Loucy (cell line): Measurements from ENCODE around the gene CPZ.

ENCODE experiments used
- H2AFZ ChIP-seq: fragments of 200-600 bp; sonication (generic); 2 replicates; pipeline ENCODE4 v1.6.0; 2016; ENCODE audit warnings: antibody characterized with exemption, mild to moderate bottlenecking, low read length, moderate library complexity
- H3F3A ChIP-seq: fragments of 200-600 bp; 2 replicates; pipeline ENCODE4 v1.6.0; 2016; ENCODE audit warnings: antibody characterized with exemption, low read depth, mild to moderate bottlenecking
- H3K27me3 ChIP-seq: fragments of 200-600 bp; sonication (generic); 2 replicates; pipeline ENCODE4 v1.6.1; 2014; ENCODE audit warnings: low read length, mild to moderate bottlenecking; ENCODE audit not compliant: insufficient read depth, poor library complexity, severe bottlenecking
- H3K36me3 ChIP-seq: fragments of 200-600 bp; sonication (generic); 2 replicates; pipeline ENCODE4 v1.6.1; 2016; ENCODE audit warnings: low read length; ENCODE audit not compliant: insufficient read depth
- H3K4me1 ChIP-seq: fragments of 200-600 bp; sonication (generic); 2 replicates; pipeline ENCODE4 v1.5.1; 2014; ENCODE audit warnings: low read length, mild to moderate bottlenecking; ENCODE audit not compliant: insufficient read depth, poor library complexity, severe bottlenecking
- H3K4me2 ChIP-seq: fragments of 200-600 bp; sonication (generic); 2 replicates; pipeline ENCODE4 v1.6.0; 2014; ENCODE audit warnings: antibody characterized with exemption, low read length, low read depth, mild to moderate bottlenecking; ENCODE audit not compliant: poor library complexity, severe bottlenecking
- H3K4me3 ChIP-seq: fragments of 200-600 bp; sonication (generic); 2 replicates; pipeline ENCODE4 v1.5.1; 2014; ENCODE audit warnings: low read length, mild to moderate bottlenecking, mixed read lengths; ENCODE audit not compliant: poor library complexity, severe bottlenecking
- H3K79me2 ChIP-seq: fragments of 200-600 bp; sonication (generic); 2 replicates; pipeline ENCODE4 v1.6.1; 2014; ENCODE audit warnings: low read length; ENCODE audit not compliant: insufficient read depth
- H3K9ac ChIP-seq: fragments of 200-600 bp; sonication (generic); 2 replicates; pipeline ENCODE4 v1.6.0; 2014; ENCODE audit warnings: mild to moderate bottlenecking, low read depth, low read length, moderate library complexity; ENCODE audit not compliant: poor library complexity, severe bottlenecking
- H3K9me2 ChIP-seq: fragments of 200-600 bp; sonication (generic); replicated peaks from 2 replicates; pipeline ENCODE4 v1.6.1; 2016; ENCODE audit warnings: low read depth, low read length, mixed read lengths
- H3K9me3 ChIP-seq: fragments of 200-600 bp; sonication (generic); 2 replicates; pipeline ENCODE4 v1.6.1; 2014; ENCODE audit warnings: mild to moderate bottlenecking, antibody characterized with exemption, low read length, low read depth; ENCODE audit not compliant: insufficient read depth
- H4K20me1 ChIP-seq: fragments of 200-600 bp; sonication (generic); 2 replicates; pipeline ENCODE4 v1.6.0; 2014; ENCODE audit warnings: antibody characterized with exemption, low read length, mild to moderate bottlenecking; ENCODE audit not compliant: insufficient read depth, poor library complexity, severe bottlenecking
- EZH2phosphoT487 ChIP-seq: fragments of 200-600 bp; IDR thresholded peaks from 2 replicates; pipeline ENCODE4 v1.6.1; 2018; ENCODE audit warnings: antibody characterized with exemption, mild to moderate bottlenecking, moderate library complexity, borderline replicate concordance
- TF ChIP-seq, protein P1 (sequence below): fragments of 200-600 bp; sonication (generic); conservative IDR thresholded peaks from 2 replicates; pipeline ENCODE4 v1.5.1; 2014; ENCODE audit warnings: mild to moderate bottlenecking, antibody characterized with exemption, low read length

The CPZ gene

DNA sequence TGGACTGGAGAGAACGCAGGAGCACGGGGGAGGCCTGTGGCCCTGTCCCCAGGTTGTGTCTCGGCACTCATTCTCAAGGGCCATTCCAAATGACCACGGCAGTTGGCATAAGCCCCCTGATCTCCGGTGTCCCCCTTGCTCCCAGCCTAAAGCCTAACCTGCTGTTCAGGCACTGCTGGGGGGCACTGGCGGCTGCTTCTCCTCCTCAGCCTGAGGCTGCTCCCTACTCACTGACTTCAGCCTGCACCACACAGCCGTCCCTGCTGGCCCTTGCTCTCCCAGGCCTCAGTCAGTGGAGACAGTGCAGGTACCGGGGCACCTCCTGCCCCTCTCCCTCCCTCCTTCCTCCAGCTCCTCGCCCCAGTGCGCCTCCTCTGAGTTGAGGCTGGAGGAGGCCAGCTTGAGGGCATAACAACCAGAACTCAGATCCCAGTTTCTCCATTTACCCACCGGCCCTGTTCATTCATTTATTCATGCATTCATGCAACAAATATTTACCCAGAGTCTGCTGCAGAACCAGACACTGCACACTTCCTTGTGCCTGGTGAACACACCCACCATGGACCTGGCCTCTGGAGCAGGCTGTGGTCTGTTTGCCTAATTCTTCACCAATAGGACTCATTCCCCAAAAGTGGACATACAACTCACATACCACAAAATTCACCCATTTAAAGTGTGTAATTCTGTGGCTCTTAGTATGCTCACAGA is 65.0 kb downstream of the CPZ start:
- TF ChIP-seq EZH2phosphoT487, result no peak
- TF ChIP-seq, protein P1, sequence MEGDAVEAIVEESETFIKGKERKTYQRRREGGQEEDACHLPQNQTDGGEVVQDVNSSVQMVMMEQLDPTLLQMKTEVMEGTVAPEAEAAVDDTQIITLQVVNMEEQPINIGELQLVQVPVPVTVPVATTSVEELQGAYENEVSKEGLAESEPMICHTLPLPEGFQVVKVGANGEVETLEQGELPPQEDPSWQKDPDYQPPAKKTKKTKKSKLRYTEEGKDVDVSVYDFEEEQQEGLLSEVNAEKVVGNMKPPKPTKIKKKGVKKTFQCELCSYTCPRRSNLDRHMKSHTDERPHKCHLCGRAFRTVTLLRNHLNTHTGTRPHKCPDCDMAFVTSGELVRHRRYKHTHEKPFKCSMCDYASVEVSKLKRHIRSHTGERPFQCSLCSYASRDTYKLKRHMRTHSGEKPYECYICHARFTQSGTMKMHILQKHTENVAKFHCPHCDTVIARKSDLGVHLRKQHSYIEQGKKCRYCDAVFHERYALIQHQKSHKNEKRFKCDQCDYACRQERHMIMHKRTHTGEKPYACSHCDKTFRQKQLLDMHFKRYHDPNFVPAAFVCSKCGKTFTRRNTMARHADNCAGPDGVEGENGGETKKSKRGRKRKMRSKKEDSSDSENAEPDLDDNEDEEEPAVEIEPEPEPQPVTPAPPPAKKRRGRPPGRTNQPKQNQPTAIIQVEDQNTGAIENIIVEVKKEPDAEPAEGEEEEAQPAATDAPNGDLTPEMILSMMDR, result no peak
- no peaks in the 10 kb centered on the region for H3F3A ChIP-seq
- H3K9me2 ChIP-seq, result no peaks in the 10 kb centered on the region

DNA sequence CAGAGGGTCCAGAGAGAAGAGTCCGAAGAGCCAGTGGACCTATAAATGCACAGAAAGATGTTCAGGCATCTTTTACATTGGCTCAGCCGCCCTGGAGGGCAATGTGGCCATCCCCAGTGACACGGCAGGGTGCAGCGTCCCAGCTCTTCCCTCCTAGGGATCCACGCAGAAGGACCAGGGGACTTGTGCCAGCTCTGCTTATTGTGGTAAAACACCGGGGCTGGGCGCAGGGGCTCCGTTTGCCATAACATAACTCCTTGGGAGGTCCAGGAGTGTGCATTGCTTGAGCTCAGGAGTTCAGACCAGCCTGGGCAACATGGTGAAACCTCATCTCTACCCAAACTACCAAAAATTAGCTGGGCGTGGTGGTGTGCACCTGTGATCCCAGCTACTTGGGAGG is 70.2 kb downstream of the CPZ start:
- no peak for TF ChIP-seq EZH2phosphoT487
- TF ChIP-seq, protein P1, result no peak
- no peaks in the 10 kb centered on the region for H3F3A ChIP-seq
- no peaks in the 10 kb centered on the region for H3K4me1 ChIP-seq
- H2AFZ ChIP-seq, result no peak overlapping the region
- no peak overlapping the region for H3K4me2 ChIP-seq
- H3K27me3 ChIP-seq, result no peaks in the 10 kb centered on the region
- H3K4me3 ChIP-seq, result no peak overlapping the region
- H3K36me3 ChIP-seq, result no peaks in the 10 kb centered on the region
- H4K20me1 ChIP-seq, result no peaks in the 10 kb centered on the region
- H3K79me2 ChIP-seq, result no peaks in the 10 kb centered on the region
- peaks cover 5% of the 10 kb centered on the region; the same call in 1 of the 2 replicates for H3K9me3 ChIP-seq
- no peaks in the 10 kb centered on the region for H3K9me2 ChIP-seq
- H3K9ac ChIP-seq, result no peak overlapping the region

More for the DNA sequence above, 65.0 kb downstream of the CPZ start:
- Histone ChIP-seq H3K27me3 (no peaks in the 10 kb centered on the region), H2AFZ (no peak overlapping the region), H3K79me2 (no peaks in the 10 kb centered on the region), H4K20me1 (no peaks in the 10 kb centered on the region), H3K4me3 (no peak overlapping the region), H3K4me2 (no peak overlapping the region), H3K9ac (no peak overlapping the region), H3K4me1 (no peaks in the 10 kb centered on the region), H3K9me3 (peaks cover 8% of the 10 kb centered on the region; the same call in 1 of the 2 replicates), H3K36me3 (no peaks in the 10 kb centered on the region)

- Histone ChIP-seq H3K4me2 (no peak overlapping the region), H2AFZ (no peak overlapping the region), H3K4me1 (no peaks in the 10 kb centered on the region), H3F3A (no peaks in the 10 kb centered on the region), H3K27me3 (no peaks in the 10 kb centered on the region), H3K9me2 (no peaks in the 10 kb centered on the region), H3K36me3 (no peaks in the 10 kb centered on the region), H4K20me1 (no peaks in the 10 kb centered on the region), H3K9me3 (peaks cover 5% of the 10 kb centered on the region; the same call in 1 of the 2 replicates), H3K79me2 (no peaks in the 10 kb centered on the region), H3K9ac (no peak overlapping the region), H3K4me3 (no peak overlapping the region)
- TF ChIP-seq EZH2phosphoT487, result no peak
- TF ChIP-seq, protein P1, result no peak
Measured at GRCh38 chr4:8664031-8664805, 71.7 kb downstream of the CPZ start.
